ENCODE results near the gene GATA6. TPM values are rescaled to one million over a fixed set of nuclear protein-coding genes. Genes with fewer than 3 reads are reported as not detected.

The GATA6 gene
- total and polyA plus RNA-seq, 10 of the 15 experiments (the other 5 are each of a cell fraction or from before 2014, with no cell fraction given), result 0.04 to 0.05 TPM; not detected in 8

DNA sequence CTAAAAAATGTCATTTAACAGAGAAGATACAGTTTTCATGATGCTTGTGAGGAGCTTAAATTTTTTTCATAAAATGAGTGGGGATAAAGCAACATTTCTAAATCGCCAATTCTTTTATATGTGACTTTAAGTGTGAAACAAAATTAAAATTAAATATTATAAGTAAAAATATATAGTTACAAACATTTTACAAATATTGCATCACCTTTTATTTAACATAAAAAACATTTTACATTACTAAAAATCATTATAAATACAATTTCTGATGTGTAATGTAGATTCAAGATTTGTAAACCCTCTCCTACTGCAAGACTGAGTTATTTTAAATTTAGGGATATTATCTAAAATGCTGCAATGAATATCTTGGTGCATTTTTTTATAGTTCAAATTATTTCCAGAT lies 44.4 kb upstream of the GATA6 start (continued):
- TF ChIP-seq NFXL1 (IDR thresholded peaks at IDR 0.05; ENCODE audit: borderline replicate concordance) (no peak), YY1 (IDR thresholded peaks at IDR 0.05; ENCODE audit: low read depth, low read length) (no peak), CBX3 (IDR thresholded peaks at IDR 0.05; ENCODE audit: borderline replicate concordance, low read depth) (no peak), EZH2 (IDR thresholded peaks at IDR 0.05; ENCODE audit: borderline replicate concordance, control insufficient read depth, low read depth, low read length) (no peak), SREBF2 (IDR thresholded peaks at IDR 0.05; ENCODE audit: low read length) (no peak), SP1 (IDR thresholded peaks at IDR 0.05; ENCODE audit: low read depth, low read length) (no peak)

DNA sequence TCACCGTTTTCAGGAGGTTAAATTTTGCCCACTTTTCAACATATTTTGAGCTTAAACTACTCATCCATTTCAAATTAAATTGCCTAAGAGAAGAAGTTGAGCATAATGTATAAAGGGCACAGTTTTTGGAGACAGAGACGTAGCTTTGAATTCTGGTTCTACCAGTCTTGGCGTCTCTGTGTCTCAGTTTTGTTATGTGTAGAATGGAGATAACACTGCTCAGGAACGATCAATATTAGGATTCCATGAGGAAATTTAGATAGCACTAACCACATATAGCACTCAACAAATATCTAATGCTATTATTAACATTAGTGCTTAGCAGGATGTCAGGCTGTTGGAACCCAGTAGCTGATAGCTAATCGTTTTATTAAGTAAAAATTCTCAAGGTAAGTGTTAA lies 40.4 kb upstream of the GATA6 start:
- 21% methylated on average over 5 of the region's 5 CpGs for WGBS (ENCODE audit: insufficient coverage, insufficient replicate concordance, low lambda C conversion rate, missing lambda C conversion rate)
- intact Hi-C loops (cut with micrococcal nuclease; ENCODE audit: unreplicated experiment), result no loop called here
- no peak for FAIRE-seq

More for the DNA sequence above, 40.4 kb upstream of the GATA6 start:
- Histone ChIP-seq H3K79me2 (ENCODE audit: control insufficient read depth, insufficient read depth, low read length) (no peaks in the 10 kb centered on the region), H4K20me1 (ENCODE audit: control insufficient read depth, insufficient read depth) (no peaks in the 10 kb centered on the region), H3K4me3 (no peak overlapping the region), H3K27ac (ENCODE audit: control insufficient read depth, insufficient read depth) (no peak overlapping the region), H3K9me3 (replicated peaks; ENCODE audit: control insufficient read depth, insufficient read depth, low read length) (no peaks in the 10 kb centered on the region), H3K9ac (ENCODE audit: control insufficient read depth, insufficient read depth, low read length) (no peak overlapping the region), H3K4me2 (ENCODE audit: control insufficient read depth, insufficient read depth) (no peak overlapping the region), H3K27me3 (replicated peaks in 1 of 2; ENCODE audit: control insufficient read depth in 2 of 2, insufficient read depth in 2 of 2, low read length in 1 of 2) (no peaks in the 10 kb centered on the region; a peak in 1 of 4 replicates), H2AFZ (ENCODE audit: control insufficient read depth, low read depth, low read length) (no peak overlapping the region), H3K36me3 (ENCODE audit: control insufficient read depth in 2 of 2, insufficient read depth in 2 of 2, low read length in 1 of 2) (no peaks in the 10 kb centered on the region), H3K4me1 (ENCODE audit: control insufficient read depth, insufficient read depth, low read length) (peaks cover 9% of the 10 kb centered on the region)
- ATAC-seq, result no peak
- RAD21 ChIA-PET (ENCODE audit: unreplicated experiment), result no interaction called here
- TF ChIP-seq RB1 (IDR thresholded peaks at IDR 0.05; ENCODE audit: borderline replicate concordance) (no peak), IRF4 (IDR thresholded peaks at IDR 0.05; ENCODE audit: low read depth, low read length) (no peak), YBX1 (IDR thresholded peaks at IDR 0.05) (no peak), NRF1 (conservative IDR thresholded peaks at IDR 0.05; ENCODE audit: low read depth, low read length) (no peak), SUPT20H (IDR thresholded peaks at IDR 0.05; ENCODE audit: borderline replicate concordance, control insufficient read depth, low read depth, low read length) (no peak), ZNF207 (IDR thresholded peaks at IDR 0.05; ENCODE audit: borderline replicate concordance) (no peak), ZNF622 (IDR thresholded peaks at IDR 0.05) (no peak), LARP7 (IDR thresholded peaks at IDR 0.05) (no peak)
- TF ChIP-seq, protein P1, sequence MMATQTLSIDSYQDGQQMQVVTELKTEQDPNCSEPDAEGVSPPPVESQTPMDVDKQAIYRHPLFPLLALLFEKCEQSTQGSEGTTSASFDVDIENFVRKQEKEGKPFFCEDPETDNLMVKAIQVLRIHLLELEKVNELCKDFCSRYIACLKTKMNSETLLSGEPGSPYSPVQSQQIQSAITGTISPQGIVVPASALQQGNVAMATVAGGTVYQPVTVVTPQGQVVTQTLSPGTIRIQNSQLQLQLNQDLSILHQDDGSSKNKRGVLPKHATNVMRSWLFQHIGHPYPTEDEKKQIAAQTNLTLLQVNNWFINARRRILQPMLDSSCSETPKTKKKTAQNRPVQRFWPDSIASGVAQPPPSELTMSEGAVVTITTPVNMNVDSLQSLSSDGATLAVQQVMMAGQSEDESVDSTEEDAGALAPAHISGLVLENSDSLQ (IDR thresholded peaks at IDR 0.05), result no peak
- TF ChIP-seq, protein P2, sequence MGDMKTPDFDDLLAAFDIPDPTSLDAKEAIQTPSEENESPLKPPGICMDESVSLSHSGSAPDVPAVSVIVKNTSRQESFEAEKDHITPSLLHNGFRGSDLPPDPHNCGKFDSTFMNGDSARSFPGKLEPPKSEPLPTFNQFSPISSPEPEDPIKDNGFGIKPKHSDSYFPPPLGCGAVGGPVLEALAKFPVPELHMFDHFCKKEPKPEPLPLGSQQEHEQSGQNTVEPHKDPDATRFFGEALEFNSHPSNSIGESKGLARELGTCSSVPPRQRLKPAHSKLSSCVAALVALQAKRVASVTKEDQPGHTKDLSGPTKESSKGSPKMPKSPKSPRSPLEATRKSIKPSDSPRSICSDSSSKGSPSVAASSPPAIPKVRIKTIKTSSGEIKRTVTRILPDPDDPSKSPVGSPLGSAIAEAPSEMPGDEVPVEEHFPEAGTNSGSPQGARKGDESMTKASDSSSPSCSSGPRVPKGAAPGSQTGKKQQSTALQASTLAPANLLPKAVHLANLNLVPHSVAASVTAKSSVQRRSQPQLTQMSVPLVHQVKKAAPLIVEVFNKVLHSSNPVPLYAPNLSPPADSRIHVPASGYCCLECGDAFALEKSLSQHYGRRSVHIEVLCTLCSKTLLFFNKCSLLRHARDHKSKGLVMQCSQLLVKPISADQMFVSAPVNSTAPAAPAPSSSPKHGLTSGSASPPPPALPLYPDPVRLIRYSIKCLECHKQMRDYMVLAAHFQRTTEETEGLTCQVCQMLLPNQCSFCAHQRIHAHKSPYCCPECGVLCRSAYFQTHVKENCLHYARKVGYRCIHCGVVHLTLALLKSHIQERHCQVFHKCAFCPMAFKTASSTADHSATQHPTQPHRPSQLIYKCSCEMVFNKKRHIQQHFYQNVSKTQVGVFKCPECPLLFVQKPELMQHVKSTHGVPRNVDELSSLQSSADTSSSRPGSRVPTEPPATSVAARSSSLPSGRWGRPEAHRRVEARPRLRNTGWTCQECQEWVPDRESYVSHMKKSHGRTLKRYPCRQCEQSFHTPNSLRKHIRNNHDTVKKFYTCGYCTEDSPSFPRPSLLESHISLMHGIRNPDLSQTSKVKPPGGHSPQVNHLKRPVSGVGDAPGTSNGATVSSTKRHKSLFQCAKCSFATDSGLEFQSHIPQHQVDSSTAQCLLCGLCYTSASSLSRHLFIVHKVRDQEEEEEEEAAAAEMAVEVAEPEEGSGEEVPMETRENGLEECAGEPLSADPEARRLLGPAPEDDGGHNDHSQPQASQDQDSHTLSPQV (IDR thresholded peaks at IDR 0.05), result no peak
- CTCF ChIA-PET, result no interaction called here
- in situ Hi-C loops (cut with MboI), result no loop called here
- SMC1A ChIA-PET (ENCODE audit: uncharacterized antibody, unreplicated experiment), result no interaction called here
- DNase-seq (ENCODE audit: low read depth, low spot score), result no peak
- POLR2A ChIA-PET, result no interaction called here
- no TSS peak for BruUV-seq (replicated peaks)

Measured in GM12878 (cell line).